ENCODE results near the gene FANCL. TPM values are rescaled to one million over a fixed set of nuclear protein-coding genes. Genes with fewer than 3 reads are reported as not detected.

Gene FANCL
- total RNA-seq, 3 donors from 2014 or later = 10.9 to 48.4 (median 38.0) TPM

GRCh38 chr2:58237741-58238140 lies 3.4 kb downstream of the FANCL start:
- Histone ChIP-seq H3K36me3 (no peaks in the 10 kb centered on the region), H3K9me3 (no peaks in the 10 kb centered on the region), H3K4me1 (no peaks in the 10 kb centered on the region), H3K27ac (no peak overlapping the region), H3K27me3 (no peaks in the 10 kb centered on the region), H3K4me3 (no peak overlapping the region)
- no peak for DNase-seq (ENCODE audit: low spot score in 2 of 2)
- no peak for TF ChIP-seq CTCF (IDR thresholded peaks at IDR 0.05)
- TF ChIP-seq POLR2A (IDR thresholded peaks at IDR 0.05) = no peak
- intact Hi-C loops (cut with DNase I; ENCODE audit: low total_unique reads) = no loop called here

GRCh38 chr2:58235984-58236383 lies 5.1 kb downstream of the FANCL start:
- Histone ChIP-seq H3K4me1 (no peaks in the 10 kb centered on the region), H3K27me3 (no peaks in the 10 kb centered on the region), H3K36me3 (no peaks in the 10 kb centered on the region), H3K4me3 (no peak overlapping the region), H3K27ac (no peak overlapping the region), H3K9me3 (no peaks in the 10 kb centered on the region)
- TF ChIP-seq CTCF (IDR thresholded peaks at IDR 0.05) (no peak), POLR2A (IDR thresholded peaks at IDR 0.05) (no peak), POLR2AphosphoS5 (IDR thresholded peaks at IDR 0.05) (no peak)
- no peak for DNase-seq (ENCODE audit: low spot score in 2 of 2)
- intact Hi-C loops (cut with DNase I; ENCODE audit: low total_unique reads) = no loop called here

GRCh38 chr2:58235170-58235569 lies 6.0 kb downstream of the FANCL start:
- no peaks in the 10 kb centered on the region for H3K27me3 ChIP-seq
- no peak for DNase-seq (ENCODE audit: low spot score in 2 of 2)
- no peaks in the 10 kb centered on the region for H3K4me1 ChIP-seq
- no peaks in the 10 kb centered on the region for H3K36me3 ChIP-seq
- no peak for TF ChIP-seq POLR2AphosphoS5 (IDR thresholded peaks at IDR 0.05)
- TF ChIP-seq POLR2A (IDR thresholded peaks at IDR 0.05) = no peak
- TF ChIP-seq CTCF (IDR thresholded peaks at IDR 0.05) = no peak
- intact Hi-C loops (cut with DNase I; ENCODE audit: low total_unique reads) = no loop called here
- no peak overlapping the region for H3K4me3 ChIP-seq
- no peaks in the 10 kb centered on the region for H3K9me3 ChIP-seq
- H3K27ac ChIP-seq = no peak overlapping the region

- Histone ChIP-seq H3K36me3 (no peaks in the 10 kb centered on the region), H3K4me1 (no peaks in the 10 kb centered on the region), H3K4me3 (no peak overlapping the region), H3K9me3 (no peaks in the 10 kb centered on the region), H3K27ac (no peak overlapping the region), H3K27me3 (no peaks in the 10 kb centered on the region)
- TF ChIP-seq CTCF (IDR thresholded peaks at IDR 0.05) (no peak), POLR2AphosphoS5 (IDR thresholded peaks at IDR 0.05) (no peak), POLR2A (IDR thresholded peaks at IDR 0.05) (no peak)
- no peak for DNase-seq (ENCODE audit: low spot score in 2 of 2)
- intact Hi-C loops (cut with DNase I; ENCODE audit: low total_unique reads) = no loop called here
These were observed 12.8 kb downstream of the FANCL start for GRCh38 chr2:58228299-58228698.

- no peak overlapping the region for H3K27ac ChIP-seq
- H3K36me3 ChIP-seq = no peaks in the 10 kb centered on the region
- no peaks in the 10 kb centered on the region for H3K27me3 ChIP-seq
- no peak overlapping the region for H3K4me3 ChIP-seq
- DNase-seq (ENCODE audit: low spot score in 2 of 2) = no peak
- no peaks in the 10 kb centered on the region for H3K9me3 ChIP-seq
- no peaks in the 10 kb centered on the region for H3K4me1 ChIP-seq
- intact Hi-C loops (cut with DNase I; ENCODE audit: low total_unique reads) = no loop called here
- TF ChIP-seq CTCF (IDR thresholded peaks at IDR 0.05) (no peak), POLR2A (IDR thresholded peaks at IDR 0.05) (no peak)
These were observed 13.8 kb downstream of the FANCL start for GRCh38 chr2:58227171-58227917.
